Immature natural killer cell (primary cell): ENCODE results near the gene EPHA3. TPM values are rescaled to one million over a fixed set of nuclear protein-coding genes. Genes with fewer than 3 reads are reported as not detected.

Experiments
- DNase-seq, 3 donors: peaks; one replicate each; pipeline ENCODE4 v3.0.0; 2022; ENCODE audit warnings: mixed read lengths in 1 of 3
- H3K27ac Mint-ChIP-seq, 6 donors: one replicate each; pipeline ENCODE4 v1.8.0; 2020; ENCODE audit warnings: mixed read lengths in 6 of 6, mild to moderate bottlenecking in 5 of 6, inconsistent platforms in 4 of 6, moderate library complexity in 3 of 6
- H3K27me3 Mint-ChIP-seq, 3 donors: one replicate each; pipeline ENCODE4 v1.8.0; 2020 to 2021; ENCODE audit warnings: low read depth in 3 of 3, mild to moderate bottlenecking in 3 of 3, mixed read lengths in 3 of 3, moderate library complexity in 3 of 3, inconsistent platforms in 1 of 3
- H3K36me3 Mint-ChIP-seq, 3 donors: one replicate each; pipeline ENCODE4 v1.8.0; 2020; ENCODE audit warnings: mixed read lengths in 3 of 3, inconsistent platforms in 2 of 3, mild to moderate bottlenecking in 2 of 3
- H3K4me1 Mint-ChIP-seq, 2 donors: one replicate each; pipeline ENCODE4 v1.8.0; 2020; ENCODE audit warnings: inconsistent platforms in 2 of 2, mild to moderate bottlenecking in 2 of 2, mixed read lengths in 2 of 2, moderate library complexity in 1 of 2
- H3K4me3 Mint-ChIP-seq, 5 donors: one replicate each; pipeline ENCODE4 v1.8.0; 2020; ENCODE audit warnings: mild to moderate bottlenecking in 5 of 5, mixed read lengths in 5 of 5, inconsistent platforms in 3 of 5, moderate library complexity in 3 of 5
- H3K9me3 Mint-ChIP-seq, 6 donors: one replicate each; pipeline ENCODE4 v1.8.0; 2020; ENCODE audit warnings: mild to moderate bottlenecking in 6 of 6, mixed read lengths in 6 of 6, inconsistent platforms in 4 of 6, moderate library complexity in 3 of 6
- polyA plus RNA-seq, 3 donors: library from polyadenylated mRNA; unstranded; fragments of 300-500 nt; fragmentation: Illumina TruSeq; gene quantifications; one replicate each; pipeline ENCODE4 v1.2.3, GENCODE V29; 2021

EPHA3 gene
- polyA plus RNA-seq, 3 donors from 2014 or later: not detected

DNA sequence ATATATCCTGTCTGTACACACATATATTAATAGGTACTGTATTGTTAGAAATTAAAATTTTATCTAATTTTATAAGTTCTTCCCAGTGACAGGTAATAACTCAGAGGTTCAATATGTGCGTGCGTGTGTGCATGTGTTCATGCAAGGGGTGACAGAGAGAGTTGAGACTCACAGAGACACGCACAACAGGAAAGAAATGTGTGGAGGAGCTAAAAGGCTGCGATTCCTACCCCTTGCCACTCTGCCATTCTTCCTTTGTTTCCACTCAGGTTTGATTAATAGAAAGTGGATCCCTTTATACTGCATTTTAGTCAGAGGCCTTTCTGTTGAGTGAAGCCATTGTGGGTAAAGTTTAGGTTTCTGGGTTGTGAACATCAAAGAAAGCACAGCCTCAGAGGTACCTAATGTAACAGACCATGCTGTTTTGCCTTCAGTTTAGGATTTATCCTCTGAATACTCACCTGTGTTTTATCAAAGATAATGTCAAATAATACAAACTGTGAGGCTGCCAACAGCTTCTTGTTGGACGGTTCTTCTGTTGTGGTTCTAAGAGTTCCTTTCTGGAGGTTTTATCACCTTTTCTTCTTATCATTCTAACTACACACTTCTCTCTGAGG is 182.3 kb downstream of the EPHA3 start:
- no peaks in the 10 kb centered on the region for H3K36me3 Mint-ChIP-seq
- no peaks in the 10 kb centered on the region for H3K4me1 Mint-ChIP-seq
- peaks cover 8 to 45% (median 33%) of the 10 kb centered on the region in 6 donors for H3K9me3 Mint-ChIP-seq
- peaks cover 0 to 2% (median 0%) of the 10 kb centered on the region in 3 donors for H3K27me3 Mint-ChIP-seq
- no peak overlapping the region for H3K4me3 Mint-ChIP-seq
- H3K27ac Mint-ChIP-seq: no peak overlapping the region
- no peak for DNase-seq

DNA sequence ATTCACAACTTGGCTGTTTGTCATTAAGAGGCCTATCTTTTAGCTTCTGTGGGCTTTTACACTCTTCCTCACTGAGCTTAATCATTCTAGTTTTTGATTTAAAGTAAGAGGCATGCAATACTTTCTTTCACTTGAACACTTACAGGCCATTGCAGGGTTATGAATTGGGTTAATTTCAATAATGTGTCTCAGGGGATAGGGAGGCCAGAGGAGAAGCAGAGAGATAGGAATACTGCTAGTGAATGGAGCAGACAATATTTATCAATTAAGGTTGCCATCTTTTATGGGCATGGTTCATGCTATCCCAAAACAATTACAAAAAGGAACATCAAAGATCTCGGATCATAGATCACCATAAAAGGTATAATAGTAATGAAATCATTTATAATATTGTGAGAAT is 189.8 kb downstream of the EPHA3 start:
- H3K9me3 Mint-ChIP-seq: peaks cover 16 to 47% (median 32%) of the 10 kb centered on the region in 6 donors
- H3K27me3 Mint-ChIP-seq: no peaks in the 10 kb centered on the region
- H3K27ac Mint-ChIP-seq: no peak overlapping the region
- DNase-seq: no peak
- H3K4me3 Mint-ChIP-seq: no peak overlapping the region
- H3K4me1 Mint-ChIP-seq: no peaks in the 10 kb centered on the region
- no peaks in the 10 kb centered on the region for H3K36me3 Mint-ChIP-seq

DNA sequence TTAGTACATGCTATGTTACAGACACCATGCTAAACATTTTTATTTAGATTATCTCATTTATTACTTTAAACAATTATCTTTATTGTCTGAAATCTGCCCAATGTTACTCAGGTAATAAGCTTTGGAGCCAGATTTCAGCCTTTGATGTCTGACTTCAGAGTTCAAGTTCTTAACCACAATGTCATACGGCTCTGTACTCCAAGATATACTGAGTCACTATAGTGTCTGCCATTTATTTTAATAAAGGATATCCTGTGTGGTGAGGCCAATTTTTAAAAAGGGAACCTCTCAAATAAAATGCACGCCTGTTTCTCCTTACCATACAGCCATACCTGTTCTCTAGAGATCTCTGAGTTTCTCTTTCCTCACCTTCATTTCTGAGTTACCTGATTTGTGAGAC is 193.1 kb downstream of the EPHA3 start:
- no peak overlapping the region for H3K27ac Mint-ChIP-seq
- no peak overlapping the region for H3K4me3 Mint-ChIP-seq
- no peaks in the 10 kb centered on the region for H3K36me3 Mint-ChIP-seq
- H3K27me3 Mint-ChIP-seq: peaks cover 0 to 1% (median 0%) of the 10 kb centered on the region in 3 donors
- H3K4me1 Mint-ChIP-seq: no peaks in the 10 kb centered on the region
- DNase-seq: no peak
- peaks cover 21 to 50% (median 31%) of the 10 kb centered on the region in 6 donors for H3K9me3 Mint-ChIP-seq

DNA sequence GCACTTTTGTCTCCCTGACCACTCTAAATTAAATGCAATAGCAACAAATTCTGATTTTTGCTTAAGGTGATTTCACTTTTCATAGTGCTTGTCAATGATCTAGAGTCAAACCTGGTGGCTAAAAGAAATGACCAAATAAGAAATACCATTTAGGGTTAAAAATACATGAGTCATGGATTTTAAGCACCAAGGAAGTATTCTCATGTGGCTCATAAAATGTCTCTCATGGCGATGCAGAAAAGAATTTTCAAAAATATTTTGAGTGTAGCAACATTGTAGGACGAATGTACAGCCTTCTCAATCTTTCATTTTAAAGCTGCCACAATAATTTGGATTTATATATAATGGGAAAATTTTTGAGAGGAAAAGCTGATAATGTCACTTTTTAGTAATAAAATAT is 193.6 kb downstream of the EPHA3 start:
- peaks cover 16 to 45% (median 29%) of the 10 kb centered on the region in 6 donors for H3K9me3 Mint-ChIP-seq

DNA sequence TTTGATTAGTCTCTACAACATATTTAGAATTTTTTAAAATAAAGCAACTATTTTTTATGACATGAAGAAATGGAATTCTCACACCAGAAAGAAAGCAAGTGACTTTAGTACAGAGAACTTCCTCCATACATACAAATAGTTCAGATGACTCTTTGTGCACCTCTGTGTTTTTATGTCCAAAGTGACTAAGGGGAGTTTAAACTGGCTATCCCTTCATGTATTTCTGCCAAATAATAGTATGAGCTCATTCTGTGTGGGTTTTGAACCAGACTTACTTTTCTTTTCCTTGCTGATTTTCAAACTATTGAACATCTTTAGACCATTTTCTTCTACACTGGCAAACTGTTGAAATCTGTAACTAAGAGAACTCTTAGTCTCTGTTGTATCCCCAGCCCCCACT is 196.3 kb downstream of the EPHA3 start:
- H3K4me3 Mint-ChIP-seq: no peak overlapping the region
- H3K36me3 Mint-ChIP-seq: no peaks in the 10 kb centered on the region
- no peaks in the 10 kb centered on the region for H3K4me1 Mint-ChIP-seq
- no peak for DNase-seq
- peaks cover 11 to 36% (median 24%) of the 10 kb centered on the region in 6 donors for H3K9me3 Mint-ChIP-seq
- no peak overlapping the region for H3K27ac Mint-ChIP-seq
- H3K27me3 Mint-ChIP-seq: peaks cover 0 to 1% (median 0%) of the 10 kb centered on the region in 3 donors

More for the DNA sequence above, 193.6 kb downstream of the EPHA3 start:
- H3K4me1 Mint-ChIP-seq: no peaks in the 10 kb centered on the region
- DNase-seq: no peak
- no peak overlapping the region for H3K27ac Mint-ChIP-seq
- H3K27me3 Mint-ChIP-seq: peaks cover 0 to 1% (median 0%) of the 10 kb centered on the region in 3 donors
- H3K4me3 Mint-ChIP-seq: no peak overlapping the region
- no peaks in the 10 kb centered on the region for H3K36me3 Mint-ChIP-seq

DNA sequence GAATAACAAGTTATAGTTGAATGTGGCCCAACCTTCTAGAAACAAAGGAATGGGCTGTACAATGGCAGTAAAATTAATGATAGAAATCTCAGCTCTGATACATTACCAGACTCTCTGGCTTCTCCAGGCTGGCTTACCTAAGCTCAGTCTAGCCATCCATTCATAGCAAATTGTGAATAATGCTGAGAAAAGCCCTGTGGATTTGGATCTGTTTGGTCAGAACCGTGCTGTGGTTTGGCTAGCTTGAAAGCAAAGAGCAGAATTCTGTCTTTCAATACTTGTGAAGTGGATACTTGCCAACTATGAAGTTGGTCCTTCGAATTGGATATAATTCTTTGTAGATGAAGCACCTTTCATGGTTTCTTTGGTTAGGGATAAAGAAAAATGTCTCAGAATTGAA is 199.1 kb downstream of the EPHA3 start:
- Mint-ChIP-seq H3K9me3 (peaks cover 17 to 35% (median 27%) of the 10 kb centered on the region in 6 donors), H3K27ac (no peak overlapping the region), H3K4me1 (no peaks in the 10 kb centered on the region), H3K4me3 (no peak overlapping the region), H3K27me3 (peaks cover 0 to 1% (median 0%) of the 10 kb centered on the region in 3 donors), H3K36me3 (no peaks in the 10 kb centered on the region)
- no peak for DNase-seq

DNA sequence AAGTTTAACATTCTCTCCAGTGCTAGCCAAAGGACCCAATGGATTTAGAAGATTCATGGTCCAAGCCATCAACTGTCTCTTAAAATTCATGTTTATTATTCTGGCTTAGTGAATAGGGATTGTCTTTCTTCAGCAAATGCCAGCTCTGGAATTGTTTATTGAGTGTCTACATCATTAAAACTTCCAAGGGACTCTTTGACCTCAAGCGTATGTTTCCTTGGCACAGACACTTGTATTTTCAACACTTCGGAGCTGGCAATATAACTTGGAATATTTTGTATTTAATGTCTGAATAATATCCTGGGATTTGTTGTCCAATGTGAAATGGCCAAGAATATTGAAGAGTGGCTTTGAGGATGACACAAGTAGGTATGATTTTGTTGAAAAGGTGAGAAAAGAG is 204.2 kb downstream of the EPHA3 start:
- H3K4me3 Mint-ChIP-seq: no peak overlapping the region
- H3K4me1 Mint-ChIP-seq: no peaks in the 10 kb centered on the region
- peaks cover 0 to 2% (median 0%) of the 10 kb centered on the region in 3 donors for H3K27me3 Mint-ChIP-seq
- H3K36me3 Mint-ChIP-seq: no peaks in the 10 kb centered on the region
- DNase-seq: no peak
- peaks cover 6 to 24% (median 11%) of the 10 kb centered on the region in 6 donors for H3K9me3 Mint-ChIP-seq
- no peak overlapping the region for H3K27ac Mint-ChIP-seq

DNA sequence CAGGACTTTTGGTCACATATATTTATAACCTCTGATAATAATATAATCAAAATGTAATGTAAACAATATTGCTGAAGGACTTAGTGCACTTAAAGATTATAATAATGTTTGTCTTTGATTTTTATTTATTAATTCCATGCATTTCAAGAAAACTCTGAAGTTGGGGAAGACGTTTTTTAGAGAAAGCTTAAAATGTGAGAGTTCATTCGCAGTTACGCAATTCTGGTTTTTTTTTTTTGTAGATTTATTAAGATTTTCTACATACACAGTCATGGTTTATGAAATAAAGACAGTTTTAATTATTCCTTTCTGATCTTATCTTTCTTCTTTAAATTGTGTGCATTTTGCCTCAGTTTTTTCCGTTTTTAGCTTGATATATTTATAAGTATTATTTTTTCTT is 204.7 kb downstream of the EPHA3 start:
- H3K4me1 Mint-ChIP-seq: no peaks in the 10 kb centered on the region
- H3K36me3 Mint-ChIP-seq: no peaks in the 10 kb centered on the region
- H3K27me3 Mint-ChIP-seq: peaks cover 0 to 2% (median 0%) of the 10 kb centered on the region in 3 donors
- no peak overlapping the region for H3K4me3 Mint-ChIP-seq
- H3K27ac Mint-ChIP-seq: no peak overlapping the region
- DNase-seq: no peak
- peaks cover under 1 to 24% (median 9%) of the 10 kb centered on the region in 6 donors for H3K9me3 Mint-ChIP-seq

DNA sequence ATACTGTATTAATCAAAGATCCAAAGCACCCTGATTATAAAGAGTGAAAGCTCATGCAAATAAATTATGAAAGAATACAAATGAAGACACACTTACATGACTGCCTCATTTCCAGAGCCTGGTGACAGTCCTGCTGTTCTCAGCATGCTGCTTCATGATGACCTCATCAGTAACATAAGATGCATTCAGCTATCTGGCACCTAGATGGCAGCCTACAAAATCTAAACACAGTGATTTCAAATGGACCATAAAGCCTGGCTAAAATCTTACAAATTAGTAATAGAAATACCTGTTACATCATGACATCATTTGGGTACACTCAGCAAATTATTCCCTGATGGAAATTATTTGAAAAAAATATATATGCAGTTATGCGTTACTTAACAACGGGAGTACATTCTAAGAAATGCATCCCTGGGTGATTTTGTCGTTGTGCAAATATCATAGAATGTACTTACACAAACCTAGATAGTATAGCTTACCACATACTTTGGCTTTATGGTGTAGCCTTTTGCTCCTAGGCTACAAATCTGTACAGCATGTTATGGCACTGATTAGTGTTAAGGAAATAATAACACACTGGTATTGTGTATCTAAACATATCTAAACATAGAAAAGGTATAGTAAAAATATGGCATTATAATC is 207.2 kb downstream of the EPHA3 start:
- peaks cover 2 to 20% (median 6%) of the 10 kb centered on the region in 6 donors for H3K9me3 Mint-ChIP-seq
- DNase-seq: no peak
- H3K27me3 Mint-ChIP-seq: peaks cover 0 to 2% (median 0%) of the 10 kb centered on the region in 3 donors
- H3K4me1 Mint-ChIP-seq: no peaks in the 10 kb centered on the region
- H3K27ac Mint-ChIP-seq: no peak overlapping the region
- H3K4me3 Mint-ChIP-seq: no peak overlapping the region
- no peaks in the 10 kb centered on the region for H3K36me3 Mint-ChIP-seq

DNA sequence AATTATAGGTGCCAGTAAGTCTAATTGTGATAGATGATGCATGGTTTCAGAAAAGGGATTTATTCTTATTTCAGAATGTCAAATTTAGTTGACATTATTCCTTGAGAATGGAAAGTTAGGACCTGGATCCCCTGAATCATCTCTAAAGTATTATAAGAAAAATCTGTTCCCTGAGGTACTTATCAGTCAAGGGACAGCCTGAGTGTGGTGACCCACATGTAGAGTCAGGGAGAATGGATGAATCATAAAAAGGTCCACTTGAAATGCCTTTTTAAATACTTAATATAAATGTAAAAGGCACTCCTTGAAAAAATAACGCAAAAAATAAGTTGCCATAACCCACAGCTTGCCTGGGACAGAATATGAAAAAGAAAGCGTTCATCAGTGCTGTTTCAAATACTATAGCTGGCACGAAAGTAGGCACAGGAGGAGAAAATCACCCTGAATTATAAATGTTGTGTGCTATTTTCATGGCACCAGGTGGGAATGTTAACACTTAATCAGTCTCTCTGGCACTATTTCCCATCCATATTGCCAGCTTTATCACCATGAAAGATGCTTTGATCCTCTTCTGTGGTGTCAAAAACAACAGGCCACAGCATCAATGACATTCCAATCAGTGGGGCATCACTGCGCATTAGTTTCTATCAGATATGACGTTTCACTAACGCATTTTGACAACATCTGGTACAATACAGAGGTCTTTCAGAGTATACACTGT is 208.5 kb downstream of the EPHA3 start:
- Mint-ChIP-seq H3K9me3 (peaks cover 2 to 24% (median 9%) of the 10 kb centered on the region in 6 donors), H3K27ac (no peak overlapping the region), H3K4me3 (no peak overlapping the region), H3K4me1 (no peaks in the 10 kb centered on the region), H3K36me3 (no peaks in the 10 kb centered on the region), H3K27me3 (peaks cover 0 to 2% (median 0%) of the 10 kb centered on the region in 3 donors)
- no peak for DNase-seq

DNA sequence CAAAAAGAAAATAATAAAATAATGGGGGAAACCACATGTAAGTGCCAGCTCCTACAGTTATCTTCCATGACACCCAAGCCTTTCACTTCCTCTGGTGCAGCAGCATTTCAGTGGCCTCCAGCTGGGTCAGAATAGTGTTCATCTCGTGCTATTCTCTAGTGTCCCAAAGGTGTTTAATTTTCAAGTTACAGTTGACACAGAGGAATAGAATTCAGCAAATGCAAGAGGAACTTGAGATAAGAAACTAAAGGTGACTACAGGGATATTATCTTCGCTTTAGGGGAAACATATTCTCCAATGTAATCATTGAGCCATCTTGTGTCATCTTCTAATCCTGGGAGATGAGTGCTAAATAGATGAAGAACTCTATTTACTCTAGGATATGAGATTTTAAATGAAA is 212.8 kb downstream of the EPHA3 start:
- Mint-ChIP-seq H3K9me3 (peaks cover 10 to 32% (median 15%) of the 10 kb centered on the region in 6 donors), H3K4me1 (no peaks in the 10 kb centered on the region), H3K27ac (no peak overlapping the region), H3K4me3 (no peak overlapping the region), H3K36me3 (no peaks in the 10 kb centered on the region), H3K27me3 (peaks cover 0 to 2% (median 1%) of the 10 kb centered on the region in 3 donors)
- no peak for DNase-seq

DNA sequence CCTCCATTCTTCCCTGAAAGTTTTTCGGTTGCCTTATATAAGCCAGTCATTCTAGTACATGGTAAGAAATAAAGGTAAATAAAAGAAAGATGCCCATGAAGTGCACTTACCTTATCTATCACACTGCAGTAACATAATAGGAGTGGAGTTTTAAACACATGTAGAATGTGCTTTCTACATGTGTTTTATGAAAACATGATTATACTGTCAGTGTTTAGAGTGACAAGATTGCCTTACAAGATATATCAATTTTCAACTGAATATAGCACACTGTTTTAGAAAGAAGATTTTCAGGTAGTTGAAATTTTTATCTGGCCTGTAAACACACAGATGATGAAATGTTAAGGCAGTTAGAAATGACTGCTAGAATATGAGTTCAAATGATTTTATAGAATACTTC is 219.6 kb downstream of the EPHA3 start:
- DNase-seq: no peak
- Mint-ChIP-seq H3K4me1 (no peaks in the 10 kb centered on the region), H3K27me3 (no peaks in the 10 kb centered on the region), H3K27ac (no peak overlapping the region), H3K9me3 (peaks cover 13 to 48% (median 28%) of the 10 kb centered on the region in 6 donors), H3K36me3 (peaks cover 0 to 4% (median 4%) of the 10 kb centered on the region in 3 donors), H3K4me3 (no peak overlapping the region)

DNA sequence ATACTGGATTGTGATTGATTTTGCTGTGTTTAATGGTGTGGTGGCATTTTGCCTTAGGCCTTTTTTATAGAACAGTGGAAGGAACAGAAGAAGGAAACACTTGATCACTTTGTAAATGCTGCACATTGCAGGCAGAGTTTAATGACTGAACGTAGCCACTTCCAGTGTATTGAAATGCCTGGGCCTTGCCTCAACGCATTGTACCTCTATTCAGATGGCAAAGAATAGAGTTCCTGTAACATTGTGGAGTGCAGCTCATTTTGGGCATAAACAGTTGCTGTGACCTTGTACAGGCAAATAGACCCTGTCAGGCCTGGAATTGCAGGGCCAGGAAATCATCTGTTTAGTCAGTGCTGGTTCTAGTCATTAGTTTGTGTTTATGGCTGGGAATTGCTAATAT is 225.0 kb downstream of the EPHA3 start:
- DNase-seq: no peak
- Mint-ChIP-seq H3K27me3 (no peaks in the 10 kb centered on the region), H3K36me3 (peaks cover 0 to 4% (median under 1%) of the 10 kb centered on the region in 3 donors), H3K9me3 (peaks cover 12 to 48% (median 26%) of the 10 kb centered on the region in 6 donors), H3K4me3 (no peak overlapping the region), H3K4me1 (no peaks in the 10 kb centered on the region), H3K27ac (no peak overlapping the region)

DNA sequence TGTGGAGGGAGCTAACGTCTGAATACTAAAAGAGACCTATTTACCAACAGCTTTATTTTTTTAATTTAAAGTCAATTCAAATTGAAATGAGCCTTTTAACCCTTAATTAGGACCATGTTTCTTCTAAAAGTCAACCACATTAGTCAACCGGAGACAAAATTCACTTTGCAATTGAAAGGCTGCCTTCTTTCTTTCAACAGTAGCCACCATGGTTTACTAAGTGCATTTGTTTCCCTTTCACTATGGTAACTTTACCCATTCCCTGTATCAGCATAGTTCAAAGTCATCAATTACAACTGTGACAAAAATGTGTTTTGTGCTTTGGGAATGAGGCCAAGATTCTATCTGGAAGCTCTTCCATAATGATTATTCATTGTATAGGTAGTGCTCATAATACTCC is 225.4 kb downstream of the EPHA3 start:
- no peak overlapping the region for H3K27ac Mint-ChIP-seq
- no peak overlapping the region for H3K4me3 Mint-ChIP-seq
- peaks cover 12 to 46% (median 25%) of the 10 kb centered on the region in 6 donors for H3K9me3 Mint-ChIP-seq
- H3K4me1 Mint-ChIP-seq: no peaks in the 10 kb centered on the region
- no peak for DNase-seq
- H3K36me3 Mint-ChIP-seq: peaks cover 0 to 4% (median 0%) of the 10 kb centered on the region in 3 donors
- no peaks in the 10 kb centered on the region for H3K27me3 Mint-ChIP-seq
